ENCODE measurements around the gene EYS. TPM values are rescaled to one million over a fixed set of nuclear protein-coding genes. Genes with fewer than 3 reads are reported as not detected.

EYS gene
- total RNA-seq, 6 experiments from 2014 or later: 0.54 to 2.3 (median 0.74) TPM; not detected in 1

- no peak overlapping the region for H3K27ac ChIP-seq
- H3K4me1 ChIP-seq: no peaks in the 10 kb centered on the region
- no peaks in the 10 kb centered on the region for H3K9me3 ChIP-seq
- H3K27me3 ChIP-seq: no peaks in the 10 kb centered on the region
- no peak for TF ChIP-seq CTCF (IDR thresholded peaks at IDR 0.05)
- no peak for TF ChIP-seq POLR2A (IDR thresholded peaks at IDR 0.05)
- H3K36me3 ChIP-seq: no peaks in the 10 kb centered on the region
- 61% methylated on average over 3 of the region's 3 CpGs for WGBS (ENCODE audit: insufficient coverage, low coverage, low lambda C conversion rate, missing lambda C conversion rate)
- no peak overlapping the region for H3K4me3 ChIP-seq
- ATAC-seq: no peak
- DNase-seq: no peak
- intact Hi-C loops (cut with DNase I): no loop called here
These were observed 427.0 kb downstream of the EYS start for GRCh38 chr6:65280060-65280459.

- DNase-seq (no peak), ATAC-seq (no peak)
- no peak overlapping the region for H3K4me3 ChIP-seq
- 40% methylated on average over 3 of the region's 3 CpGs for WGBS (ENCODE audit: insufficient coverage, low coverage, low lambda C conversion rate, missing lambda C conversion rate)
- intact Hi-C loops (cut with DNase I): no loop called here
- H3K27ac ChIP-seq: no peak overlapping the region
- no peaks in the 10 kb centered on the region for H3K36me3 ChIP-seq
- no peaks in the 10 kb centered on the region for H3K4me1 ChIP-seq
- no peaks in the 10 kb centered on the region for H3K9me3 ChIP-seq
- no peaks in the 10 kb centered on the region for H3K27me3 ChIP-seq
- no peak for TF ChIP-seq CTCF (IDR thresholded peaks at IDR 0.05)
- no peak for TF ChIP-seq POLR2A (IDR thresholded peaks at IDR 0.05)
These were observed 444.8 kb downstream of the EYS start for GRCh38 chr6:65262241-65262640.

GRCh38 chr6:65259982-65260381 lies 447.0 kb downstream of the EYS start:
- H3K9me3 ChIP-seq: no peaks in the 10 kb centered on the region
- no peak overlapping the region for H3K4me3 ChIP-seq
- TF ChIP-seq POLR2A (IDR thresholded peaks at IDR 0.05): no peak
- TF ChIP-seq CTCF (IDR thresholded peaks at IDR 0.05): no peak
- H3K27ac ChIP-seq: no peak overlapping the region
- intact Hi-C loops (cut with DNase I): no loop called here
- H3K36me3 ChIP-seq: no peaks in the 10 kb centered on the region
- no peak for ATAC-seq
- WGBS (ENCODE audit: insufficient coverage, low coverage, low lambda C conversion rate, missing lambda C conversion rate): 53% methylated on average over 5 of the region's 5 CpGs
- H3K4me1 ChIP-seq: no peaks in the 10 kb centered on the region
- no peak for DNase-seq
- no peaks in the 10 kb centered on the region for H3K27me3 ChIP-seq

GRCh38 chr6:65259059-65259458 lies 448.0 kb downstream of the EYS start:
- H3K9me3 ChIP-seq: no peaks in the 10 kb centered on the region
- no peak for ATAC-seq
- no peak overlapping the region for H3K27ac ChIP-seq
- H3K36me3 ChIP-seq: no peaks in the 10 kb centered on the region
- 35% methylated on average over 1 of the region's 1 CpG for WGBS (ENCODE audit: insufficient coverage, low coverage, low lambda C conversion rate, missing lambda C conversion rate)
- TF ChIP-seq CTCF (IDR thresholded peaks at IDR 0.05) (no peak), POLR2A (IDR thresholded peaks at IDR 0.05) (no peak)
- intact Hi-C loops (cut with DNase I): no loop called here
- no peaks in the 10 kb centered on the region for H3K27me3 ChIP-seq
- H3K4me3 ChIP-seq: no peak overlapping the region
- H3K4me1 ChIP-seq: no peaks in the 10 kb centered on the region
- no peak for DNase-seq

GRCh38 chr6:65253041-65253440 lies 454.0 kb downstream of the EYS start:
- Histone ChIP-seq H3K9me3 (no peaks in the 10 kb centered on the region), H3K27me3 (no peaks in the 10 kb centered on the region), H3K4me1 (no peaks in the 10 kb centered on the region), H3K36me3 (no peaks in the 10 kb centered on the region), H3K4me3 (no peak overlapping the region), H3K27ac (no peak overlapping the region)
- ATAC-seq (no peak), DNase-seq (no peak)
- WGBS (ENCODE audit: insufficient coverage, low coverage, low lambda C conversion rate, missing lambda C conversion rate): 38% methylated on average over 1 of the region's 1 CpG
- intact Hi-C loops (cut with DNase I): no loop called here
- TF ChIP-seq POLR2A (IDR thresholded peaks at IDR 0.05) (no peak), CTCF (IDR thresholded peaks at IDR 0.05) (no peak)
